Measurements from ENCODE around the gene BFSP1.

The BFSP1 gene

GRCh38 chr20:17479063-17479657, 52.0 kb downstream of the BFSP1 start:
- no peaks in the 10 kb centered on the region for H3K36me3 ChIP-seq (ENCODE audit: insufficient read depth, low read length)
- H3K4me1 ChIP-seq (ENCODE audit: insufficient read depth, low read length) = no peaks in the 10 kb centered on the region
- H3K27me3 ChIP-seq (ENCODE audit: insufficient read depth, low read length) = no peaks in the 10 kb centered on the region
- no peak overlapping the region for H3K4me3 ChIP-seq (ENCODE audit: low read length)
- WGBS = 94% methylated on average over 23 of the region's 23 CpGs
- no peak overlapping the region for H3K9ac ChIP-seq (ENCODE audit: low read depth, low read length)
- H3K9me3 ChIP-seq (ENCODE audit: insufficient read depth, low read depth, low read length) = no peaks in the 10 kb centered on the region
- H3K27ac ChIP-seq (ENCODE audit: low read depth, low read length) = no peak overlapping the region

- Histone ChIP-seq H3K9ac (ENCODE audit: low read depth, low read length) (no peak overlapping the region), H3K4me1 (ENCODE audit: insufficient read depth, low read length) (no peaks in the 10 kb centered on the region), H3K9me3 (ENCODE audit: insufficient read depth, low read depth, low read length) (no peaks in the 10 kb centered on the region), H3K27me3 (ENCODE audit: insufficient read depth, low read length) (no peaks in the 10 kb centered on the region), H3K27ac (ENCODE audit: low read depth, low read length) (no peak overlapping the region), H3K36me3 (ENCODE audit: insufficient read depth, low read length) (no peaks in the 10 kb centered on the region), H3K4me3 (ENCODE audit: low read length) (no peak overlapping the region)
- 94% methylated on average over 6 of the region's 6 CpGs for WGBS
Observed at GRCh38 chr20:17473659-17474058, 57.5 kb downstream of the BFSP1 start.

- Histone ChIP-seq H3K27me3 (ENCODE audit: insufficient read depth, low read length) (no peaks in the 10 kb centered on the region), H3K36me3 (ENCODE audit: insufficient read depth, low read length) (no peaks in the 10 kb centered on the region)
- 91% methylated on average over 10 of the region's 10 CpGs for WGBS
Observed at GRCh38 chr20:17471606-17472187, 59.5 kb downstream of the BFSP1 start.

GRCh38 chr20:17470973-17471372, 60.2 kb downstream of the BFSP1 start:
- Histone ChIP-seq H3K4me3 (ENCODE audit: low read length) (no peak overlapping the region), H3K27me3 (ENCODE audit: insufficient read depth, low read length) (no peaks in the 10 kb centered on the region), H3K27ac (ENCODE audit: low read depth, low read length) (no peak overlapping the region), H3K4me1 (ENCODE audit: insufficient read depth, low read length) (no peaks in the 10 kb centered on the region), H3K9me3 (ENCODE audit: insufficient read depth, low read depth, low read length) (no peaks in the 10 kb centered on the region), H3K9ac (ENCODE audit: low read depth, low read length) (no peak overlapping the region), H3K36me3 (ENCODE audit: insufficient read depth, low read length) (no peaks in the 10 kb centered on the region)
- 95% methylated on average over 7 of the region's 9 CpGs for WGBS

More at GRCh38 chr20:17471606-17472187, 59.5 kb downstream of the BFSP1 start:
- H3K4me3 ChIP-seq (ENCODE audit: low read length) = no peak overlapping the region
- no peak overlapping the region for H3K9ac ChIP-seq (ENCODE audit: low read depth, low read length)
- no peaks in the 10 kb centered on the region for H3K4me1 ChIP-seq (ENCODE audit: insufficient read depth, low read length)
- H3K27ac ChIP-seq (ENCODE audit: low read depth, low read length) = no peak overlapping the region
- no peaks in the 10 kb centered on the region for H3K9me3 ChIP-seq (ENCODE audit: insufficient read depth, low read depth, low read length)

GRCh38 chr20:17470521-17470920, 60.7 kb downstream of the BFSP1 start:
- no peak overlapping the region for H3K27ac ChIP-seq (ENCODE audit: low read depth, low read length)
- WGBS = 93% methylated on average over 5 of the region's 5 CpGs
- H3K27me3 ChIP-seq (ENCODE audit: insufficient read depth, low read length) = no peaks in the 10 kb centered on the region
- no peak overlapping the region for H3K9ac ChIP-seq (ENCODE audit: low read depth, low read length)
- no peaks in the 10 kb centered on the region for H3K36me3 ChIP-seq (ENCODE audit: insufficient read depth, low read length)
- no peaks in the 10 kb centered on the region for H3K9me3 ChIP-seq (ENCODE audit: insufficient read depth, low read depth, low read length)
- no peak overlapping the region for H3K4me3 ChIP-seq (ENCODE audit: low read length)
- H3K4me1 ChIP-seq (ENCODE audit: insufficient read depth, low read length) = no peaks in the 10 kb centered on the region

GRCh38 chr20:17469246-17470030, 61.7 kb downstream of the BFSP1 start:
- Histone ChIP-seq H3K9ac (ENCODE audit: low read depth, low read length) (no peak overlapping the region), H3K9me3 (ENCODE audit: insufficient read depth, low read depth, low read length) (no peaks in the 10 kb centered on the region), H3K27me3 (ENCODE audit: insufficient read depth, low read length) (no peaks in the 10 kb centered on the region), H3K27ac (ENCODE audit: low read depth, low read length) (no peak overlapping the region), H3K4me3 (ENCODE audit: low read length) (no peak overlapping the region), H3K4me1 (ENCODE audit: insufficient read depth, low read length) (no peaks in the 10 kb centered on the region), H3K36me3 (ENCODE audit: insufficient read depth, low read length) (no peaks in the 10 kb centered on the region)
- whole genome bisulfite sequencing = 93% methylated on average over 7 of the region's 7 CpGs

GRCh38 chr20:17468073-17468840, 62.9 kb downstream of the BFSP1 start:
- no peaks in the 10 kb centered on the region for H3K4me1 ChIP-seq (ENCODE audit: insufficient read depth, low read length)
- no peak overlapping the region for H3K27ac ChIP-seq (ENCODE audit: low read depth, low read length)
- no peaks in the 10 kb centered on the region for H3K36me3 ChIP-seq (ENCODE audit: insufficient read depth, low read length)
- no peak overlapping the region for H3K9ac ChIP-seq (ENCODE audit: low read depth, low read length)
- no peaks in the 10 kb centered on the region for H3K9me3 ChIP-seq (ENCODE audit: insufficient read depth, low read depth, low read length)
- H3K4me3 ChIP-seq (ENCODE audit: low read length) = no peak overlapping the region
- 93% methylated on average over 24 of the region's 24 CpGs for WGBS
- H3K27me3 ChIP-seq (ENCODE audit: insufficient read depth, low read length) = no peaks in the 10 kb centered on the region

- Histone ChIP-seq H3K27ac (ENCODE audit: low read depth, low read length) (no peak overlapping the region), H3K4me3 (ENCODE audit: low read length) (no peak overlapping the region), H3K36me3 (ENCODE audit: insufficient read depth, low read length) (no peaks in the 10 kb centered on the region), H3K9me3 (ENCODE audit: insufficient read depth, low read depth, low read length) (no peaks in the 10 kb centered on the region), H3K9ac (ENCODE audit: low read depth, low read length) (no peak overlapping the region), H3K4me1 (ENCODE audit: insufficient read depth, low read length) (no peaks in the 10 kb centered on the region), H3K27me3 (ENCODE audit: insufficient read depth, low read length) (no peaks in the 10 kb centered on the region; the same call in 1 of the 2 replicates)
- 95% methylated on average over 4 of the region's 4 CpGs for WGBS
Observed at GRCh38 chr20:17467120-17467655, 64.0 kb downstream of the BFSP1 start.

GRCh38 chr20:17466641-17467040, 64.5 kb downstream of the BFSP1 start:
- Histone ChIP-seq H3K4me3 (ENCODE audit: low read length) (no peak overlapping the region), H3K36me3 (ENCODE audit: insufficient read depth, low read length) (no peaks in the 10 kb centered on the region), H3K27me3 (ENCODE audit: insufficient read depth, low read length) (no peaks in the 10 kb centered on the region; the same call in 1 of the 2 replicates), H3K9ac (ENCODE audit: low read depth, low read length) (no peak overlapping the region), H3K27ac (ENCODE audit: low read depth, low read length) (no peak overlapping the region), H3K9me3 (ENCODE audit: insufficient read depth, low read depth, low read length) (no peaks in the 10 kb centered on the region), H3K4me1 (ENCODE audit: insufficient read depth, low read length) (no peaks in the 10 kb centered on the region)
- 89% methylated on average over 7 of the region's 7 CpGs for WGBS

- H3K9me3 ChIP-seq (ENCODE audit: insufficient read depth, low read depth, low read length) = no peaks in the 10 kb centered on the region
- WGBS = 93% methylated on average over 10 of the region's 10 CpGs
- H3K36me3 ChIP-seq (ENCODE audit: insufficient read depth, low read length) = no peaks in the 10 kb centered on the region
- no peak overlapping the region for H3K9ac ChIP-seq (ENCODE audit: low read depth, low read length)
- no peaks in the 10 kb centered on the region for H3K4me1 ChIP-seq (ENCODE audit: insufficient read depth, low read length)
- H3K4me3 ChIP-seq (ENCODE audit: low read length) = no peak overlapping the region
- H3K27me3 ChIP-seq (ENCODE audit: insufficient read depth, low read length) = no peaks in the 10 kb centered on the region; the same call in 1 of the 2 replicates
- no peak overlapping the region for H3K27ac ChIP-seq (ENCODE audit: low read depth, low read length)
Observed at GRCh38 chr20:17465236-17465635, 65.9 kb downstream of the BFSP1 start.
